Upper lobe of left lung (tissue), 4 donors: ENCODE data around the gene ANKRD40CL.

Experiments
- POLR2A ChIP-seq, 4 donors: fragments of 450-650 bp; IDR thresholded peaks; one replicate each; pipeline ENCODE4 v1.5.1; 2016 to 2017; ENCODE audit warnings: antibody characterized with exemption in 4 of 4, mild to moderate bottlenecking in 2 of 4
- POLR2AphosphoS5 ChIP-seq, 2 donors: sonication (generic); formaldehyde crosslinking; IDR thresholded peaks; one replicate each; pipeline ENCODE4 v1.5.1; 2017; ENCODE audit warnings: antibody characterized with exemption in 2 of 2
- TF ChIP-seq, protein P1 (sequence below), 6 experiments: fragments of 450-650 bp in 4 of 6; fragments of 200-600 bp in 2 of 6; sonication (generic) in 2 of 6; IDR thresholded peaks; one replicate each; pipeline ENCODE4 v1.5.1; 2016 to 2019; ENCODE audit warnings: antibody characterized with exemption in 6 of 6

DNA sequence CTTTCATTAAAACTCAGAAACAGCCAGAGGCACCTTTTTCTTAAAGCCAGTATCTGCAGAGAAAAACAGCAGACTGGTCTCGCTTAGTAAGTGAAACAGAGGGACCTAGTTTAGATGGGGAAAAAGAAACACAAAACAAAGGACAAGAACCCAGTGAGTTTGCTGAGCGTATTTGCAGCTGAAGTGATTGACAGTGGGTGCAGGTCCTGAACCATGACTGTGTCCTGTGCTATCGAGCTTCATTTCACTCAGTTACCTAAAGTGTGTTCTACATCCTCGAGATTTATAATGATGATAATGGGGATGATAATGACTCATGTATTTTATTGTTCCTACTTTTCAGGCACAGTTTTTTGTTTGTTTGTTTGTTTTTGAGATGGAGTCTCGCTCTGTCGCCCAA is 36.4 kb upstream of the ANKRD40CL start:
- TF ChIP-seq, protein P1, sequence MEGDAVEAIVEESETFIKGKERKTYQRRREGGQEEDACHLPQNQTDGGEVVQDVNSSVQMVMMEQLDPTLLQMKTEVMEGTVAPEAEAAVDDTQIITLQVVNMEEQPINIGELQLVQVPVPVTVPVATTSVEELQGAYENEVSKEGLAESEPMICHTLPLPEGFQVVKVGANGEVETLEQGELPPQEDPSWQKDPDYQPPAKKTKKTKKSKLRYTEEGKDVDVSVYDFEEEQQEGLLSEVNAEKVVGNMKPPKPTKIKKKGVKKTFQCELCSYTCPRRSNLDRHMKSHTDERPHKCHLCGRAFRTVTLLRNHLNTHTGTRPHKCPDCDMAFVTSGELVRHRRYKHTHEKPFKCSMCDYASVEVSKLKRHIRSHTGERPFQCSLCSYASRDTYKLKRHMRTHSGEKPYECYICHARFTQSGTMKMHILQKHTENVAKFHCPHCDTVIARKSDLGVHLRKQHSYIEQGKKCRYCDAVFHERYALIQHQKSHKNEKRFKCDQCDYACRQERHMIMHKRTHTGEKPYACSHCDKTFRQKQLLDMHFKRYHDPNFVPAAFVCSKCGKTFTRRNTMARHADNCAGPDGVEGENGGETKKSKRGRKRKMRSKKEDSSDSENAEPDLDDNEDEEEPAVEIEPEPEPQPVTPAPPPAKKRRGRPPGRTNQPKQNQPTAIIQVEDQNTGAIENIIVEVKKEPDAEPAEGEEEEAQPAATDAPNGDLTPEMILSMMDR (IDR thresholded peaks at IDR 0.05): no peak
- TF ChIP-seq POLR2A (IDR thresholded peaks at IDR 0.05): no peak
- no peak for TF ChIP-seq POLR2AphosphoS5 (IDR thresholded peaks at IDR 0.05)
